OCI-LY7 (cell line): ENCODE data around the gene SBNO1.

Experiments used
- EZH2phosphoT487 ChIP-seq: fragments of 200-600 bp; sonication (generic); IDR thresholded peaks from 2 replicates; pipeline ENCODE4 v1.6.1; 2018; ENCODE audit warnings: low read depth, borderline replicate concordance, mild to moderate bottlenecking, mixed run types, antibody characterized with exemption, low read length, moderate library complexity, mixed read lengths
- TF ChIP-seq, protein P1 (sequence below): fragments of 200-600 bp; sonication (generic); conservative IDR thresholded peaks from 2 replicates; pipeline ENCODE4 v1.5.1; 2014; ENCODE audit warnings: mild to moderate bottlenecking, antibody characterized with exemption, low read length, moderate library complexity, mixed read lengths

GRCh38 chr12:123364532-123365024 is at the start of gene SBNO1:
- TF ChIP-seq, protein P1, sequence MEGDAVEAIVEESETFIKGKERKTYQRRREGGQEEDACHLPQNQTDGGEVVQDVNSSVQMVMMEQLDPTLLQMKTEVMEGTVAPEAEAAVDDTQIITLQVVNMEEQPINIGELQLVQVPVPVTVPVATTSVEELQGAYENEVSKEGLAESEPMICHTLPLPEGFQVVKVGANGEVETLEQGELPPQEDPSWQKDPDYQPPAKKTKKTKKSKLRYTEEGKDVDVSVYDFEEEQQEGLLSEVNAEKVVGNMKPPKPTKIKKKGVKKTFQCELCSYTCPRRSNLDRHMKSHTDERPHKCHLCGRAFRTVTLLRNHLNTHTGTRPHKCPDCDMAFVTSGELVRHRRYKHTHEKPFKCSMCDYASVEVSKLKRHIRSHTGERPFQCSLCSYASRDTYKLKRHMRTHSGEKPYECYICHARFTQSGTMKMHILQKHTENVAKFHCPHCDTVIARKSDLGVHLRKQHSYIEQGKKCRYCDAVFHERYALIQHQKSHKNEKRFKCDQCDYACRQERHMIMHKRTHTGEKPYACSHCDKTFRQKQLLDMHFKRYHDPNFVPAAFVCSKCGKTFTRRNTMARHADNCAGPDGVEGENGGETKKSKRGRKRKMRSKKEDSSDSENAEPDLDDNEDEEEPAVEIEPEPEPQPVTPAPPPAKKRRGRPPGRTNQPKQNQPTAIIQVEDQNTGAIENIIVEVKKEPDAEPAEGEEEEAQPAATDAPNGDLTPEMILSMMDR = no peak
- no peak for TF ChIP-seq EZH2phosphoT487
